ENCODE measurements around the gene TRMT61A.

- TF ChIP-seq CTCF (IDR thresholded peaks at IDR 0.05; ENCODE audit: low read depth, low read length, poor library complexity, severe bottlenecking) (no peak), EZH2phosphoT487 (IDR thresholded peaks at IDR 0.05; ENCODE audit: borderline replicate concordance, low read length) (no peak)
These were observed 18.9 kb upstream of the TRMT61A start for GRCh38 chr14:103509864-103510723.
